ENCODE results near the gene CAPN8. TPM values are rescaled to one million over a fixed set of nuclear protein-coding genes. Genes with fewer than 3 reads are reported as not detected.

Gene CAPN8
- total and polyA plus RNA-seq, 3 donors from 2014 or later = 1.4 to 4.3 (median 3.2) TPM

GRCh38 chr1:223680188-223680587 is 14.7 kb upstream of the CAPN8 start:
- DNase-seq = no peak
- Histone ChIP-seq H3K9me3 (no peaks in the 10 kb centered on the region), H3K4me1 (no peaks in the 10 kb centered on the region), H3K4me3 (no peak overlapping the region), H3K36me3 (ENCODE audit: low read depth, missing control alignments) (no peaks in the 10 kb centered on the region), H3K27ac (no peak overlapping the region), H3K27me3 (no peaks in the 10 kb centered on the region)
- intact Hi-C loops (cut with DNase I; ENCODE audit: low total_unique reads) = loop anchor here (10.0 kb wide), 1 partner anchor 545 kb away; no protein-coding TSS in a partner anchor
- no peak for TF ChIP-seq POLR2A (IDR thresholded peaks at IDR 0.05)
- 96 to 97% methylated on average over 2 of the region's 2 CpGs for WGBS, 2 donors

GRCh38 chr1:223678841-223679240 is 13.3 kb upstream of the CAPN8 start:
- Histone ChIP-seq H3K9me3 (no peaks in the 10 kb centered on the region), H3K4me1 (no peaks in the 10 kb centered on the region), H3K27ac (no peak overlapping the region), H3K27me3 (no peaks in the 10 kb centered on the region), H3K4me3 (no peak overlapping the region), H3K36me3 (ENCODE audit: low read depth, missing control alignments) (no peaks in the 10 kb centered on the region)
- no peak for DNase-seq
- intact Hi-C loops (cut with DNase I; ENCODE audit: low total_unique reads) = no loop called here
- 63 to 73% methylated on average over 6 of the region's 6 CpGs for WGBS, 2 donors
- no peak for TF ChIP-seq POLR2A (IDR thresholded peaks at IDR 0.05)
- TF ChIP-seq CTCF (IDR thresholded peaks at IDR 0.05) = no peak

GRCh38 chr1:223674119-223674890 is 8.8 kb upstream of the CAPN8 start:
- no peak overlapping the region for H3K27ac ChIP-seq
- no peak overlapping the region for H3K4me3 ChIP-seq
- TF ChIP-seq POLR2A (IDR thresholded peaks at IDR 0.05) (no peak), CTCF (IDR thresholded peaks at IDR 0.05) (no peak)
- H3K4me1 ChIP-seq = no peaks in the 10 kb centered on the region
- WGBS, 2 donors = 64 to 70% methylated on average over 4 to 5 of the region's 5 CpGs
- intact Hi-C loops (cut with DNase I; ENCODE audit: low total_unique reads) = no loop called here
- H3K9me3 ChIP-seq = no peaks in the 10 kb centered on the region
- no peaks in the 10 kb centered on the region for H3K27me3 ChIP-seq
- DNase-seq = no peak
- no peaks in the 10 kb centered on the region for H3K36me3 ChIP-seq (ENCODE audit: low read depth, missing control alignments)

DNA sequence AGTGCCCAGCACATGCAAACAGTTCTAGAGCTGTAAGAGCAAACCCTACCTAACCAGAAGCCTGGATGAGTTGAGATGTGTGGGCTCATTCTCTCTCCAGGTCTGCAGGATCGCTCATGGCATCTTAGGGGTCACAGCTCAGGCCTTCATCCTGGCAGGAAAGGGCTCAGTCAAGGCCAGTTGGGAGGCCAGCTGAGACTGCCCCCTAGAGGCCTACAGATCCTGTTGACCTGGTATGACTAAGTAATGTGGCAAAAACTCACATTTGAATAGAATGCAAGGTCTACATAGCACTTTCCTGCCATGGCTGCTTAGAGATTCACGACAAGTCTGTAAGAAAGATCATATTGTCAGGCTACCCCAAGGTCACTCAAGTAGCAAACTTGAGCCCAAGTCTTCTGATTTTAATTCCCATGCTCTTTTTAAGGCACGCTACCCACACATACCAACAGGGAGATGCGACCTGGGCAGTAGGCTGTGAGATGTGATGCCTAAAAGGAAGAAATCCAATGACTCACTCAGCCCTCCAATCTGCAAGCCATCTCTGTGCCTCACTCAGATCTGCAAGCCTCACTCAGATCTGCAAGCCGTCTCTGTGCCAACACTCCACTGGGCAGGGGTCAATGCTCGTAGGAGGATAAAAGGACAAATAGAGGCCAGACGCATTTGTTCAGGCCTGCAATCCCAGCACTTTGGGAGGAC is 5.1 kb upstream of the CAPN8 start:
- no peaks in the 10 kb centered on the region for H3K27me3 ChIP-seq
- intact Hi-C loops (cut with DNase I; ENCODE audit: low total_unique reads) = no loop called here
- H3K36me3 ChIP-seq (ENCODE audit: low read depth, missing control alignments) = no peaks in the 10 kb centered on the region
- no peaks in the 10 kb centered on the region for H3K4me1 ChIP-seq
- 63 to 86% methylated on average over 3 to 7 of the region's 7 CpGs for WGBS, 2 donors
- peak in 2 of 3 experiments; percentile 29 to 38 for TF ChIP-seq CTCF (IDR thresholded peaks at IDR 0.05)
- no peak for TF ChIP-seq POLR2A (IDR thresholded peaks at IDR 0.05)
- DNase-seq = peak; percentile 63
- H3K27ac ChIP-seq = no peak overlapping the region
- no peaks in the 10 kb centered on the region for H3K9me3 ChIP-seq
- no peak overlapping the region for H3K4me3 ChIP-seq

- Histone ChIP-seq H3K4me1 (no peaks in the 10 kb centered on the region), H3K9me3 (no peaks in the 10 kb centered on the region), H3K27ac (no peak overlapping the region), H3K4me3 (no peak overlapping the region), H3K27me3 (no peaks in the 10 kb centered on the region), H3K36me3 (ENCODE audit: low read depth, missing control alignments) (no peaks in the 10 kb centered on the region)
- TF ChIP-seq POLR2A (IDR thresholded peaks at IDR 0.05) (no peak), CTCF (IDR thresholded peaks at IDR 0.05) (no peak)
- no peak for DNase-seq
- 79% methylated on average over 4 to 6 of the region's 6 CpGs for WGBS, 2 donors
- intact Hi-C loops (cut with DNase I; ENCODE audit: low total_unique reads) = no loop called here
Measured at GRCh38 chr1:223669003-223669795, 3.7 kb upstream of the CAPN8 start.

Measured in testis (tissue), 3 donors.